HL-60 (cell line): Measurements from ENCODE around the gene RSPO3.

Experiments used
- CTCF ChIP-seq: IDR thresholded peaks from one replicate; pipeline ENCODE4 v1.5.1; 2011; ENCODE audit warnings: low read length, control low read depth, inconsistent platforms; ENCODE audit not compliant: insufficient read depth
- GABPA ChIP-seq: IDR thresholded peaks from 2 replicates; pipeline ENCODE4 v1.6.1; 2012; ENCODE audit warnings: low read depth
- REST ChIP-seq: IDR thresholded peaks from 2 replicates; pipeline ENCODE4 v1.6.1; 2012; ENCODE audit warnings: low read depth; ENCODE audit not compliant: insufficient replicate concordance
- SPI1 ChIP-seq: IDR thresholded peaks from 2 replicates; pipeline ENCODE4 v1.6.1; 2012; ENCODE audit warnings: low read depth, mild to moderate bottlenecking, borderline replicate concordance

- TF ChIP-seq CTCF, result no peak
- no peak for TF ChIP-seq SPI1
- TF ChIP-seq REST, result no peak
- no peak for TF ChIP-seq GABPA
These were observed 17.8 kb upstream of the RSPO3 start for GRCh38 chr6:127100510-127101140.
